BJ (cell line): Measurements from ENCODE around the gene HUNK. TPM values are rescaled to one million over a fixed set of nuclear protein-coding genes. Genes with fewer than 3 reads are reported as not detected.

Experiments
- CTCF ChIA-PET: fragments of 350-600 bp; formaldehyde crosslinking; extraction: SDS; loops from one replicate; lab custom pipeline; 2021; ENCODE audit warnings: antibody characterized with exemption, inconsistent platforms; lab: Yijun Ruan, JAX
- POLR2A ChIA-PET: fragments of 300-600 bp; sonication (Branson Sonifier 250); formaldehyde crosslinking; extraction: SDS; loops from one replicate; lab custom pipeline; 2021; ENCODE audit warnings: antibody characterized with exemption; lab: Charles Lee
- DNase-seq: peaks from one replicate; pipeline ENCODE4 v3.0.0-alpha.2; 2011; ENCODE audit warnings: low read depth
- H3K27me3 ChIP-seq: 2 replicates; pipeline ENCODE4 v1.6.0; 2011; ENCODE audit warnings: low read length; ENCODE audit not compliant: control insufficient read depth, insufficient read depth
- H3K36me3 ChIP-seq: 2 replicates; pipeline ENCODE4 v1.5.1; 2011; ENCODE audit warnings: low read length; ENCODE audit not compliant: control insufficient read depth, insufficient read depth
- H3K4me3 ChIP-seq: 2 replicates; pipeline ENCODE4 v1.5.1; 2011; ENCODE audit warnings: low read depth, mild to moderate bottlenecking, control low read depth, low read length
- polyA plus RNA-seq: library from polyadenylated mRNA; depleted of rRNA; stranded (reverse); fragments of >200 nt; gene quantifications from 2 replicates; pipeline ENCODE4 v1.2.3, GENCODE V29; 2011
- TF ChIP-seq, protein P1 (sequence below): IDR thresholded peaks from 2 replicates; pipeline ENCODE4 v1.5.1; 2011; ENCODE audit warnings: low read depth, mild to moderate bottlenecking, control low read depth, inconsistent platforms, low read length, moderate library complexity; ENCODE audit not compliant: insufficient read depth

HUNK gene
- polyA plus RNA-seq, 1 experiment: 0.70 TPM

DNA sequence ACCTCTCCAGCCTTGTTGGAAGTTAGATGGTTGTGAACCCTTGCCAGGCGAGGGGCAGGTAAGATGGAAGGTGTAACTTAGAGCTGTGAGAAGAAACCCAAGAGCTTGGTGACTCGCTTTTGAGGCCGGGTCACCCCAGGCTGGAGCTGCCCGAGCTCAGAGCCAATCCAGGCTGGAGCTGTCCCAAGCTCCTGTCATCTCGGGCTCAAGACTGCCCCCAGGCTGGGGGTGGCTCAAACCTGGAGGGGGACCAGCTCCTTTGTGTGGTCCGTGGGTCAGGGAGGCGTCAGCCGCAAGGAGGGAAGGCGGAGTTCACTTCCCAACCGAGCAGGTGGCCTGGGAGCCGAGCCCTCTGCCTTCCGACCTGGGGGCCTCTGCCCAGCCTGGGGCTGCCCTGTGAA lies 2.0 kb downstream of the HUNK start:
- no peak for DNase-seq
- peaks cover 13% of the 10 kb centered on the region for H3K27me3 ChIP-seq
- TF ChIP-seq, protein P1, sequence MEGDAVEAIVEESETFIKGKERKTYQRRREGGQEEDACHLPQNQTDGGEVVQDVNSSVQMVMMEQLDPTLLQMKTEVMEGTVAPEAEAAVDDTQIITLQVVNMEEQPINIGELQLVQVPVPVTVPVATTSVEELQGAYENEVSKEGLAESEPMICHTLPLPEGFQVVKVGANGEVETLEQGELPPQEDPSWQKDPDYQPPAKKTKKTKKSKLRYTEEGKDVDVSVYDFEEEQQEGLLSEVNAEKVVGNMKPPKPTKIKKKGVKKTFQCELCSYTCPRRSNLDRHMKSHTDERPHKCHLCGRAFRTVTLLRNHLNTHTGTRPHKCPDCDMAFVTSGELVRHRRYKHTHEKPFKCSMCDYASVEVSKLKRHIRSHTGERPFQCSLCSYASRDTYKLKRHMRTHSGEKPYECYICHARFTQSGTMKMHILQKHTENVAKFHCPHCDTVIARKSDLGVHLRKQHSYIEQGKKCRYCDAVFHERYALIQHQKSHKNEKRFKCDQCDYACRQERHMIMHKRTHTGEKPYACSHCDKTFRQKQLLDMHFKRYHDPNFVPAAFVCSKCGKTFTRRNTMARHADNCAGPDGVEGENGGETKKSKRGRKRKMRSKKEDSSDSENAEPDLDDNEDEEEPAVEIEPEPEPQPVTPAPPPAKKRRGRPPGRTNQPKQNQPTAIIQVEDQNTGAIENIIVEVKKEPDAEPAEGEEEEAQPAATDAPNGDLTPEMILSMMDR: no peak
- H3K4me3 ChIP-seq: no peak overlapping the region
- ChIA-PET POLR2A (no interaction called here), CTCF (interaction anchor here (0.6 to 2.9 kb wide), 17 partner anchors 9 to 395 kb away, joined by 3 to 14 read pairs (median 4); no protein-coding TSS in a partner anchor)
- H3K36me3 ChIP-seq: no peaks in the 10 kb centered on the region

DNA sequence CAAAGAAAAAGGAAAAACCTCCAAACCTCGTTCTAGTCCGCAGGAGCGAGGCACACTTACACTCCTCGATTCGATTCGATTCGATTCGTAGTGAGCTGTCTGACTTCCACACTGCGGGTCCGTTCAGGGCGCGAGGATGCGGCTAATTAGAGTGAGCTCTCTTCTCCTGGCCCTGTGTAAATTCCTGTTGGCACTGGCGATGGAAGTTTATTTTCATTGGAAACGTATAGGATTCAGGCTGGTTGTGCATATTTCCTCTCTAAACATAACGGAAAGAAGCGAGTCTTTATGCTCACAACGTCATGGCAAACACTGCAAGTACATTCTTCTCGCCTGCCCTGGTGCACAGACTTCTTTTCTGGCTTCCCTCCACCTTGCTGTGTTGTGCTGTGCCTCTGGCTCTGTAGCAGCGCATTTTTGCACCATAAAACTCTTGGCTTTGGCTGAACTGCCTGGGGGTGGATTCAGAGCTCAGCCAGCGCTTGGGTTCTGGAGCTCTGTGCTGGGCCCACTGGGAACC lies 2.7 kb downstream of the HUNK start:
- TF ChIP-seq, protein P1: no peak
- CTCF ChIA-PET: interaction anchor here (0.8 to 2.2 kb wide), 5 partner anchors 10 to 382 kb away, joined by 3 to 10 read pairs (median 4); no protein-coding TSS in a partner anchor
- POLR2A ChIA-PET: no interaction called here
- Histone ChIP-seq H3K36me3 (no peaks in the 10 kb centered on the region), H3K4me3 (no peak overlapping the region), H3K27me3 (peaks cover 12% of the 10 kb centered on the region)
- no peak for DNase-seq

DNA sequence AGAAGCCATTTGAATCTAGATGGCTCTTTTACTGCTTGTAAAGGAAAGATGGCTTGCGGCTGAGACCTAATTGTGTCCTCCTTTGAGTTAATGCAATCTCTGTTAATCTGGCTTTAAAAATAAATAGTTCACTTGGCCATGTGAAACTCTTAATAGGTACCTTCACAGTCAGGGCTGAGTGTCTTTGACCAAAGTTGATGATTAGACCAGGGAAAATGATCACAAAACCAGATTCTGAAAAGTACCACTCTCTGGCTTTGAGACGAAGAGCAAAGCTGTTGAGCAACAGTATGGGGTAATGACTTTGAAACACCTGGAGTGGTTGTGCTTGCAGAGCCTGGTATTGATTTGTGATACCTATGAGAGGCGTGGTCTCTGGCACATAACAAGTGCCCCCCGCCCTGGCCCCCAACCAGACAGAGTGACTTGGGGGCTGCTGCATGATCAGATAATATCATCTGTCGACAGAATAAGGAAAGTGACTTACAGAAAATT lies 4.7 kb downstream of the HUNK start:
- CTCF ChIA-PET: interaction anchor here (0.8 to 2.0 kb wide), 3 partner anchors 11 to 381 kb away, joined by 3 to 4 read pairs (median 4); no protein-coding TSS in a partner anchor
- no peak for DNase-seq
- TF ChIP-seq, protein P1: no peak
- H3K27me3 ChIP-seq: peaks cover 4% of the 10 kb centered on the region; the same call in 1 of the 2 replicates
- no peak overlapping the region for H3K4me3 ChIP-seq
- POLR2A ChIA-PET: no interaction called here
- no peaks in the 10 kb centered on the region for H3K36me3 ChIP-seq

DNA sequence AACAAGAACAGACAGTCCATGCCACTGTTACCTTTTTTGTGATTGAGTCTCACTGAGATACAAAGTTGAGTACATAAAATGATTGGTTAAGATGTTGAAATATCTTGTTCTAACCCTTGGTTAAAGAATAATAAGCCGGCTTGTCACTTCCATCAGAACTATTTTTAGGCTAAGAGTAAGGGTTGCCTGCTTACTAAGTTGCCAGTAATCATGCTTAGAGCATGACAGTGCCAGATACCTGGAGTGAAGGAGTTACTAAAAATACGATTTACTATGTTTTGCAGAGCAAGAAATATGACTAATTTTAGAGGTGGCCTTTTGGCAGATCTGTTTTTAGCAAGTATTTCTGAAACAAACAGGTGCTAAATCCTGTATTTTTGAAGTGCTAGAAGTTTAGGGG lies 6.0 kb downstream of the HUNK start:
- ChIA-PET POLR2A (no interaction called here), CTCF (interaction anchor here (0.7 kb wide), 1 partner anchor 13 kb away, joined by 3 read pairs; no protein-coding TSS in a partner anchor)
- no peaks in the 10 kb centered on the region for H3K36me3 ChIP-seq
- DNase-seq: no peak
- H3K4me3 ChIP-seq: no peak overlapping the region
- H3K27me3 ChIP-seq: 0 out of 2 replicates have a peak, but pooled peaks cover 2% of the 10 kb centered on the region
- TF ChIP-seq, protein P1: no peak

DNA sequence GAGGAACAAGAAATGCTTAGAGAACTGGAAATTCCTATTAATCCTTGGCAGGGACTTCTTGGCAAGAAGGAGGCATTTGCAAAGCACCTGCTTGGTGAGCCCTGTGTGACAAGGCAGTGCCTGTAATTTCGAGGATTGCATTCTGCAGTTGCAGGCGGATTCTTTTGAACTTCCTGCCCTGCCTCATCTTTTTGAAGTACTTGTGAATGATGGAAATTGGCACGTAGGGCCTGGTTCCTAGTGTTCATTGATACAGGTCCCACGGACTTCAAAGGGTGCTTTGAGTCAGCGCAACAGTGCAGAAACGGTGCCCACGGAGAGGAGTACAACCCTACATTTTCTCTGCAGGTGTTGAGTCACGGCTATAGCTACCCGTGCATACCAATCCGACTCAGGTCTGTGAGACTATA lies 6.4 kb downstream of the HUNK start:
- no peak overlapping the region for H3K4me3 ChIP-seq
- no peak for DNase-seq
- ChIA-PET POLR2A (no interaction called here), CTCF (no interaction called here)
- TF ChIP-seq, protein P1: no peak
- 0 out of 2 replicates have a peak, but pooled peaks cover 2% of the 10 kb centered on the region for H3K27me3 ChIP-seq
- H3K36me3 ChIP-seq: no peaks in the 10 kb centered on the region
